GM12872 (cell line): ENCODE data around the gene SERINC5.

Source experiments
- TF ChIP-seq, protein P1 (sequence below): IDR thresholded peaks from 3 replicates; pipeline ENCODE4 v1.5.1; 2011; ENCODE audit warnings: low read depth, mild to moderate bottlenecking, low read length, moderate library complexity; ENCODE audit not compliant: insufficient read depth

Gene SERINC5

DNA sequence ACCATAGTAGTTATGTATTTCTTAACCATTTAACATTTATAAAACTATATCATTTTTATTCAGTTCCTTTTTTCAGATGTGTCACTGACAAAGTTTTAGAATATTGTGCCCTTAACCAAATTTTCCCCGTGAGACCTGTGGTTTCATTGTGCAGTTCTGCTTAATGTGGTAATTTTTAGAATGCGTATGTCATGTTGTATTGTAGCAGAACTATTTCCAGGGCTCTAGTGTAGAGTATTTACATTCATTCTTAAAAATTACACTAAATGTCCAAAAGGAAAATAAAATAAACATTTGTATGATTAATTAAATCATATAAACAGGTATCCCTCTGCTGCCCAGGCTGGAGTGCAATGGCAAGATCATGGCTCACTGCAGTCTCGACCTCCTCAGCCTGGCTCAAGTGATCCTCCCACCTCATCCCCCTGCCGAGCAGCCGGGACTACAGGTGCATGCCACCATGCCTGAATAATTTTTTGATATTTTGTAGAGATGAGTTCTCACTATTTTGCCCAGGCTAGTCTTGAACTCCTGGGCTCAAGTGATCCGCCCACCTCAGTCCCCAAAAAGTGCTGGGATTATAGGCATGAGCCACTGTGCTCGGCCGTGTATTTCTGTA, 15.4 kb downstream of the SERINC5 start:
- TF ChIP-seq, protein P1, sequence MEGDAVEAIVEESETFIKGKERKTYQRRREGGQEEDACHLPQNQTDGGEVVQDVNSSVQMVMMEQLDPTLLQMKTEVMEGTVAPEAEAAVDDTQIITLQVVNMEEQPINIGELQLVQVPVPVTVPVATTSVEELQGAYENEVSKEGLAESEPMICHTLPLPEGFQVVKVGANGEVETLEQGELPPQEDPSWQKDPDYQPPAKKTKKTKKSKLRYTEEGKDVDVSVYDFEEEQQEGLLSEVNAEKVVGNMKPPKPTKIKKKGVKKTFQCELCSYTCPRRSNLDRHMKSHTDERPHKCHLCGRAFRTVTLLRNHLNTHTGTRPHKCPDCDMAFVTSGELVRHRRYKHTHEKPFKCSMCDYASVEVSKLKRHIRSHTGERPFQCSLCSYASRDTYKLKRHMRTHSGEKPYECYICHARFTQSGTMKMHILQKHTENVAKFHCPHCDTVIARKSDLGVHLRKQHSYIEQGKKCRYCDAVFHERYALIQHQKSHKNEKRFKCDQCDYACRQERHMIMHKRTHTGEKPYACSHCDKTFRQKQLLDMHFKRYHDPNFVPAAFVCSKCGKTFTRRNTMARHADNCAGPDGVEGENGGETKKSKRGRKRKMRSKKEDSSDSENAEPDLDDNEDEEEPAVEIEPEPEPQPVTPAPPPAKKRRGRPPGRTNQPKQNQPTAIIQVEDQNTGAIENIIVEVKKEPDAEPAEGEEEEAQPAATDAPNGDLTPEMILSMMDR: no peak

DNA sequence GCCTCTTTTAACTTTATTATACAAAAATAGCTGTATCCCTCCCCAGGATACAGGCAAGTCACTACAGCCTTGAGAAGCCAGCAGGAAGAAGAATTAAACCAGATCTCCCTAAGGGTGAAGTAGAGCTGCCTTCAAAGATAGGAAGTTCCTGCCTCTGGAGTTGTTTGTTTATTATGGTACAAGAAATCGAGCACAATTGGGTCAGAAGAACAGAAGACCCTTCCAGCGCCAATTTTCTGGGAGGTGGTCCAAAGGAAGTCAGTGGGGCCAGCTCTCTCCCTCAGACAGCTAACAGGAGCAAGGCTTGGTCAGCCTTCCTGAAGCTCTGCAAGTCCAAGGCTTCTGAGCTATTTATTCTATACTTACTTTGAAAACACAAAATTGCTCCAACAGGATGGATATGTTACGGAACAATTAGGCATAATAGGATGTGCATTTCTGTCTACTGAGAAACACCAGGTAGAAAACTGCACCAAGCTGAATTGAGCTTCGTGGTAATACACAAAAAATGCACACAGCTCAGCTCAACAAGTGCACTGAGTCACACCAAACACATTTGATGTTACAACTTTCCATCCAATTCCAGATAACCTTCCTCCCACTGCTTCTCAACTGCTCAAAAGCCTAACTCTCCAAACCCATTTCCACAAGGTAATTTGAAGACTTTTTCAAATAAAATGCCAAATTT, 16.0 kb downstream of the SERINC5 start:
- TF ChIP-seq, protein P1: no peak

DNA sequence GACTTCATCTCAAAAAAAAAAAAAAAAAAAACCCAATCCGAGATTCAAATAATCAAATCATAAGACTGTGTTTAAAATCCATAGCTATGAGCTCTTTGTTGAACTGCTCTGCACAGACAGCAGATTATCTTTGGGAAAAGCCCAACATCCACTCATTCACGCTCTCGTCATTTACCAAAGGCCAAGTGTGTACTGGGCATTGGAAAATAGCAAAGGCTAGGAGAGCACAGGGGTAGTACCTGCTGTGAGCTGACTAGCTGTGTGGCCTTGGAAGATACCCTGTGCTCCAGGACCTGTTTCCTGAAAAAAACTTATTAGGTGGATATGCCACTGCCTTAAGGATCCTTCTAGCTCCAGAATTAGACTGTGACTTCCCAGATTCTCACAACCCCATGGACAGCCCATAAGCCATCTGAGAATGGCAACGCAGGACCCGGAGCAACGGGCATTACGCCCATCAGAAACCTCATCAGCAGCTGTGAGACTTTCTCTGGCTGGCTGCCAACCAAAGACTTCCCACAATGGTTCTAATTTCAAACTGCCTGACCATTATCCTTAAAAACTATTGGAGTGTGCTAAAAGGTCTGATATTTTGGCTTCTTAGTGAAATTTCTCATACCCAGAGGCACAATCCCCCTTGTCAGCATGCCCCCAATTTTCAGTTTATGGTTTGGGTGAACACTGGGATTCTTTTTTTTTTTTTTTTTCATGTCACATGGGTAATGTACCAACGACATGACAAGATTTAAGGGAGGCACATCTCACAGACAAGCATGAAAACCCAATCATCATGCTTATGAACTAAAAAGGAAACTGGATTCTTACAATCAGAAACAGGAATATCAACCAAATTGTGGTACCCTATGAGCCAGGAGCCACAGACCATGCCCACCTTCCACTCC, 16.8 kb downstream of the SERINC5 start:
- TF ChIP-seq, protein P1: no peak

DNA sequence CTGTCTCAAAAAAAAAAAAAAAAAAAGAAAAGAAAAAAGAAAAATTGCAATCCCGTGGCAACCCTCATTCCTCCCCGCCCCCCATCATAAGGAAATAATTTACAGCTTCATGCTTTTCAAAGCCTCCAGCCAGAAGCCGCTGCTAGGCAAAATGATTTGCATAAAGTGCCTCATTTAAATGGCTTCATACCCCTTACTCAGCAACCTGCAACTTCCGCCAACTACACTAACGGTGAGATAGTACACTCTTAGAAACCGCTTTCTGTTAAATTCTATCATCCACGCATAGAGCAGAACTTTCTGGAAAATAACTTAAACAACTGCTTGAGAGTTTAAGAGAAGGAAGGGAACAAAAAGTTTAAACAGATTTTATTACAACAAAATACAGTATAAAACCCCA, 17.8 kb downstream of the SERINC5 start:
- TF ChIP-seq, protein P1: no peak

DNA sequence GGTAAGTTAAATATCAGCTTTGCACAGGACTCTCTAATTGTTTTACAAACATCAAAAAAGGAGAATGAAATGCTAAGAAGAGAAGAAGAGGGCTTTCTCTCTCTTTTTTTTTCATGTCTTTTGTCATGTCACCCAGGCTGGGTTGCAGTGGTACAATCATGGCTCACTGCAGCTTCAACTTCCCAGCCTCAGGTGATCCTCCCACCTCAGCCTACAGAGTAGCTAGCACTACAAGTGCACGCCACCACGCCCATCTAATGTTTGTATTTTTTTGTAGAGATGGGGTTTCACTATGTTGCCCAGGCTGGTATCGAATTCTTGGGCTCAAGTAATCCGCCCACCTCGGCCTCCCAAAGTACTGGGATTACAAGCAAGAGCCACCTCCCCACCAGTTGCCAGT, 18.6 kb downstream of the SERINC5 start:
- TF ChIP-seq, protein P1: no peak

DNA sequence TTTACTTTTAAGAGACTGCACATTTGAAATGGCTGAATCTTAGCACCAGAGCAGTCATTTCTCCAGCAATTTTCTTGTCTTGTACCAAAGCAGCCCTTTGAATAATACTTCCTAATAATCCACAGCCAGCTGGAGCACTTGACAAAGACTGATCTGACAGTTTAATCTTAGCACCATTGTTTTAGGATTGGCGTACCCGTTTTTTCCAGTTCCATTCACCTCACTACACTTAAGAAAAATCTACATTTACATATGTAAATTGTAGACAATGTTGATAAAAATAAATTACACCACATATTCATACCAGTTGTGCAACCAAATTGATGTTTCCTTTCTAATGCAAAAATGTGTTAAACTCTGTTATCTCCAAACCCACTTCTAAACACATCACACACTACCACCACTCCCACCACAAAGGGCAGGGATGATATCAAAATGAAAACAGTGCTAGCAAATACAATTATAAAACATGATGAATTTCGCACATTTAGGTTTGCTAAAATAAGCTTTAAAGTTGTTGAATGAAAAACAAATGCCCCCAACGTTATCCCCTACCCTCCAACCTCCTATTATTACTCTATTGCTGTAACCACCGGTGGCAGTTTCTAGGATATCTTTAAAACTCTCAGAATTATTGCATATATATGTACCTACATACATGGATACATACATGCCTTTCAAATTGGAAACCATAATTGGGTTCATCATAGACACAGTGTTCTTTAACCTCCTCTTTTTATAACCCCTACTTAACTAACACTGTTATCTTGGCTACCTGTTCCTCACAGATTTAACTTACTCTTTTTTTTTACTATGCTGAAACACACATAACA, 21.5 kb downstream of the SERINC5 start:
- TF ChIP-seq, protein P1: no peak

DNA sequence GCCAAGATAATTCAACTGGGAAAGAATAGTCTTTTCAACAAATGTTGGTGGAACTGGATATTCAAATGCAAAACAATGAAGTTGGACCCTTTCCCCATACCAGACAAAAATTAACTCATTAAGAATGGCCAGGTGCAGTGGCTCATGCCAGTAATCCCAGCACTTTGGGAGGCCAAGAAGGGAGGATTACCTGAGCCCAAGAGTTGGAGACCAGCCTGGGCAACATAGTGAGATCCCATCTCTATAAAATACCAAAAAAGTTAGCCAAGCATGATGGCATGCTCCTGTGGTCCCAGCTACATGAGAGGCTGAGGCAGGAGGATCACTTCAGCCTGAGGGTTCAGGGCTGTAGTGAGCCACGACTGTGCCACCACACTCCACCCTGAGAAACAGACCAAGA, 24.2 kb downstream of the SERINC5 start:
- TF ChIP-seq, protein P1: no peak
